K562 (cell line): ENCODE measurements around the gene FAM234A. TPM values are rescaled to one million over a fixed set of nuclear protein-coding genes. Genes with fewer than 3 reads are reported as not detected.

Experiments used
- ATAC-seq: fragments of 200-7000 bp; cut with Tn5 transposase; 3 replicates; pipeline ENCODE4 v1.9.1; 2020; ENCODE audit warnings: moderate library complexity
- BruUV-seq: library from RNA; stranded (reverse); fragments of 400-500 nt; replicated peaks from 2 replicates; lab custom pipeline; 2021; lab: Mats Ljungman, UMichigan
- CTCF ChIA-PET: fragments of 300-600 bp; formaldehyde crosslinking; extraction: SDS; loops from one replicate; lab custom pipeline; 2021; ENCODE audit warnings: low intra/inter-chr PET ratio; lab: Yijun Ruan, JAX
- POLR2A ChIA-PET: fragments of 300-600, 350-650 bp; sonication (Branson Sonifier 250); formaldehyde crosslinking; extraction: SDS; loops from one replicate; lab custom pipeline; 2021; ENCODE audit warnings: antibody characterized with exemption, inconsistent platforms; lab: Yijun Ruan, JAX
- DNase-seq, 4 experiments: peaks; one replicate each; pipeline versions ENCODE4 v3.0.0 to v3.0.0-alpha.2; 2011 to 2018; ENCODE audit warnings: low spot score in 3 of 4, mixed read lengths in 3 of 4; ENCODE audit errors: extremely low read depth in 1 of 4
- FAIRE-seq: peaks from 2 replicates; lab custom pipeline; 2011; peaks lifted over from hg19 to GRCh38; lab: Jason Lieb, UNC
- H2AFZ ChIP-seq: 2 replicates; pipeline ENCODE4 v1.6.0; 2011; ENCODE audit warnings: low read depth, low read length, control low read depth, inconsistent platforms
- H3K27ac ChIP-seq: fragments of 200-600 bp; 3 replicates; pipeline ENCODE4 v1.8.0; 2011; ENCODE audit warnings: low read depth, mild to moderate bottlenecking, control low read depth, inconsistent platforms, low read length, moderate library complexity, mixed read lengths; ENCODE audit errors: extremely low read depth
- H3K27me3 ChIP-seq, 2 experiments: fragments of 300-600 bp in 1 of 2; 2 replicates in 1 of 2; 3 replicates in 1 of 2; pipeline versions ENCODE4 v1.6.0 to v1.8.0; 2011; ENCODE audit warnings: inconsistent platforms in 2 of 2, low read length in 2 of 2, mild to moderate bottlenecking in 1 of 2, mixed read lengths in 1 of 2, moderate library complexity in 1 of 2; ENCODE audit not compliant: control insufficient read depth in 2 of 2, insufficient read depth in 2 of 2
- H3K36me3 ChIP-seq: fragments of 300-600 bp; 3 replicates; pipeline ENCODE4 v1.8.0; 2011; ENCODE audit warnings: mild to moderate bottlenecking, low read length, inconsistent platforms; ENCODE audit not compliant: control insufficient read depth, insufficient read depth
- H3K4me1 ChIP-seq, 2 experiments: fragments of 200-600 bp in 1 of 2; replicated peaks in 1 of 2; 2 replicates in 1 of 2; 3 replicates in 1 of 2; pipeline versions ENCODE4 v1.5.1 to v1.8.0; 2011; ENCODE audit warnings: inconsistent platforms in 2 of 2, low read length in 2 of 2, mild to moderate bottlenecking in 1 of 2, mixed read lengths in 1 of 2, moderate library complexity in 1 of 2; ENCODE audit not compliant: control insufficient read depth in 2 of 2, insufficient read depth in 2 of 2
- H3K4me2 ChIP-seq: 2 replicates; pipeline ENCODE4 v1.6.1; 2011; ENCODE audit warnings: low read length, control low read depth, inconsistent platforms, mixed read lengths; ENCODE audit not compliant: insufficient read depth
- H3K4me3 ChIP-seq: fragments of 200-600 bp; sonication (generic), shearing (Covaris generic); 2 replicates; pipeline ENCODE4 v1.5.1; 2016; ENCODE audit warnings: control low read depth, inconsistent platforms
- H3K79me2 ChIP-seq: fragments of 200-600 bp; 3 replicates; pipeline ENCODE4 v1.8.0; 2011; ENCODE audit warnings: low read length, inconsistent platforms; ENCODE audit not compliant: control insufficient read depth, insufficient read depth
- H3K9ac ChIP-seq, 2 experiments: 2 replicates each; pipeline versions ENCODE4 v1.6.0 to v1.6.1; 2011; ENCODE audit warnings: low read depth in 2 of 2, low read length in 2 of 2, control low read depth in 1 of 2, inconsistent platforms in 1 of 2, mild to moderate bottlenecking in 1 of 2, mixed read lengths in 1 of 2; ENCODE audit not compliant: insufficient read depth in 1 of 2
- H3K9me1 ChIP-seq: one replicate; pipeline ENCODE4 v1.6.0; 2011; ENCODE audit warnings: inconsistent platforms, mild to moderate bottlenecking, low read length, moderate library complexity; ENCODE audit not compliant: control insufficient read depth, insufficient read depth
- H3K9me3 ChIP-seq: replicated peaks from 2 replicates; pipeline ENCODE4 v1.5.1; 2011; ENCODE audit warnings: low read depth, low read length, inconsistent platforms; ENCODE audit not compliant: control insufficient read depth, insufficient read depth
- H4K20me1 ChIP-seq: replicated peaks from 2 replicates; pipeline ENCODE4 v1.6.1; 2011; ENCODE audit warnings: low read length, inconsistent platforms, mixed read lengths; ENCODE audit not compliant: control insufficient read depth, insufficient read depth
- C11orf30 ChIP-seq: fragments of 450-650 bp; IDR thresholded peaks from 2 replicates; pipeline ENCODE4 v1.6.1; 2016; ENCODE audit warnings: low read depth, mild to moderate bottlenecking
- CBFB ChIP-seq: sonication (generic); formaldehyde crosslinking; IDR thresholded peaks from 2 replicates; pipeline ENCODE4 v1.4.0; 2020; ENCODE audit warnings: mild to moderate bottlenecking, missing genetic modification reagents
- HDAC6 ChIP-seq: IDR thresholded peaks from 2 replicates; pipeline ENCODE4 v1.6.1; 2012; ENCODE audit warnings: low read depth, mild to moderate bottlenecking, control low read depth, inconsistent platforms, low read length, moderate library complexity
- KAT7 ChIP-seq: sonication (generic); formaldehyde crosslinking; IDR thresholded peaks from 2 replicates; pipeline ENCODE4 v1.8.0; 2022; ENCODE audit warnings: missing genetic modification reagents, mild to moderate bottlenecking, borderline replicate concordance
- MAFF ChIP-seq: IDR thresholded peaks from 2 replicates; pipeline ENCODE4 v1.6.1; 2012; ENCODE audit warnings: low read length, improper control_type of control experiment
- MAFG ChIP-seq: fragments of 450-650 bp; conservative IDR thresholded peaks from 2 replicates; pipeline ENCODE4 v1.6.1; 2016; ENCODE audit warnings: missing genetic modification characterization, missing compliant biosample characterization
- MAFK ChIP-seq: IDR thresholded peaks from 2 replicates; pipeline ENCODE4 v1.6.1; 2011; ENCODE audit warnings: low read length, improper control_type of control experiment
- MAZ ChIP-seq, 2 experiments: fragments of 450-650 bp in 1 of 2; sonication (generic) in 1 of 2; formaldehyde crosslinking; IDR thresholded peaks in 1 of 2; conservative IDR thresholded peaks in 1 of 2; 2 replicates each; pipeline versions ENCODE4 v1.4.0 to v1.5.0; 2020; ENCODE audit warnings: mild to moderate bottlenecking in 1 of 2, missing genetic modification reagents in 1 of 2
- MCM7 ChIP-seq, 2 experiments: fragments of 450-650 bp; IDR thresholded peaks; 2 replicates each; pipeline ENCODE4 v1.6.1; 2016 to 2018
- NR4A1 ChIP-seq, 2 experiments: fragments of 250-450 bp in 1 of 2; fragments of 450-650 bp in 1 of 2; sonication (Bioruptor Pico) in 1 of 2; IDR thresholded peaks; 2 replicates each; pipeline versions ENCODE4 v1.4.0 to v1.6.1; 2016 to 2020; ENCODE audit warnings: mild to moderate bottlenecking in 2 of 2, missing compliant biosample characterization in 1 of 2, missing genetic modification characterization in 1 of 2, moderate library complexity in 1 of 2
- ZNF316 ChIP-seq: fragments of 450-650 bp; IDR thresholded peaks from 2 replicates; pipeline ENCODE4 v1.6.1; 2016
- WGBS: fragments of 100-300 bp; shearing (Covaris generic); methylation state at CpG from one replicate; pipeline ENCODE4 v1.1.6; 2016; ENCODE audit warnings: low coverage, mixed read lengths; ENCODE audit not compliant: insufficient coverage; ENCODE audit errors: missing lambda C conversion rate; 5-methylcytosine and 5-hydroxymethylcytosine counted together
- in situ Hi-C: fragments of 300-500 bp; cut with MboI; formaldehyde crosslinking; loops from 4 replicates; pipeline ENCODE4 v1.15.0; 2018; ENCODE audit warnings: inconsistent platforms, mixed read lengths
- intact Hi-C: fragments of 100-400 bp; cut with micrococcal nuclease; formaldehyde crosslinking; loops from 2 replicates; pipeline ENCODE4 v1.14.2; 2022
- polyA plus RNA-seq, 8 experiments: library from polyadenylated mRNA; depleted of rRNA in 4 of 8; stranded (reverse) in 5 of 8; unstranded in 3 of 8; fragments of >200 nt; fragmentation: Nextera tagmentation in 2 of 8; fragmentation: Illumina TruSeq in 1 of 8; extraction: Ambion mirVana in 2 of 8; extraction: Trizol in 1 of 8; gene quantifications; 2 replicates each; pipeline versions ENCODE4 v1.2.1 to v1.2.3, GENCODE V29; 2011 to 2014; ENCODE audit warnings: inconsistent platforms in 1 of 8, missing spikeins in 1 of 8
- total RNA-seq, 7 experiments: library from RNA; depleted of rRNA in 6 of 7; stranded (reverse); fragments of >200 nt in 6 of 7; fragmentation: Illumina TruSeq in 2 of 7; extraction: Trizol in 2 of 7; gene quantifications; 2 replicates each; pipeline versions ENCODE4 v1.2.1 to v1.2.3, GENCODE V29; 2011 to 2021; ENCODE audit warnings: low replicate concordance in 1 of 7
- TF ChIP-seq, protein P1 (sequence below): IDR thresholded peaks from 2 replicates; pipeline ENCODE4 v1.6.1; 2012; ENCODE audit warnings: low read depth, low read length, improper control_type of control experiment, borderline replicate concordance

The FAM234A gene
- total and polyA plus RNA-seq, 9 of the 15 experiments (the other 6 are each of a cell fraction or from before 2014, with no cell fraction given), result 1.0 to 47.9 (median 15.0) TPM

DNA sequence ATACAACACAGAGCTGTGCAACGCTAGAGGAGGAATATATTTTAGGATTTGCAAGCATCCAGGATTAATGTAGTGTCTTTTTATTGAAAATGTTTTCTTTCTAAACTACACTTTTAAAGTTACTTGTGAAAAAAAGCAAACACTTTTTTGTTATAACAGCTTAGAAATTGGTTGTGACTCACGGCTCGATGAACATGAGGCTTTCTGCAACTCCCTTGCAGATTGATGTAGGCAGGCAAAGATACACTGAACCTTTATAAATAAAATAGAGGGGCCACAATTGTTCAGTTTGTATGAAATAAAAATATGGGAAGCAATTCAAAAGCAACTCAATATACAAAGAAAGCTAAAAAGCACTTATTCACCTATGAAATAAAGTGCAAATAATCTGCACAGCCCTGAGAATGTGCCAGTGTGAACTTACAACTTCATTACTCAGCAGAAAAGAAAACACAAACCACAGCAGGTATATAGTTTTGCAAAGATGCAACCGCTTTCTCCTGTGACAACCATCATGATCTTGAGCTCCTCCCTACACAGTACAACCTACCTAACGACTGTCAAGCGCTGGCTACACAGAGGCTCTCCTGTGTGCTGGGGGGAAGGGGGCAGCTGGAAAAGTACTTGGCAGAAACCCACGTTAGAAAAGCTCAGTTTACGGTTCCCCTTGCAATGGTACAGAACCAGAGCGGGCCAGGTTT lies 6.3 kb upstream of the FAM234A start:
- Histone ChIP-seq H3K9ac (peak overlapping the region; percentile 88 to 98), H3K4me1 (peaks cover 6 to 18% of the 10 kb centered on the region in 2 experiments; a peak in 4 of 5 replicates), H3K9me3 (no peaks in the 10 kb centered on the region), H3K27me3 (no peaks in the 10 kb centered on the region), H3K27ac (peak overlapping the region; percentile 92), H3K4me3 (peak overlapping the region; percentile 79), H4K20me1 (peaks cover 8% of the 10 kb centered on the region; the same call in 1 of the 2 replicates), H3K9me1 (no peaks in the 10 kb centered on the region), H3K79me2 (peaks cover 50% of the 10 kb centered on the region), H3K36me3 (peaks cover 43% of the 10 kb centered on the region), H2AFZ (peak overlapping the region; percentile 97; the same call in 1 of the 2 replicates), H3K4me2 (peak overlapping the region; percentile 93)
- peak; percentile 32 for FAIRE-seq
- intact Hi-C loops (no loop called here), in situ Hi-C loops (no loop called here)
- TSS peak; percentile 54 for BruUV-seq
- POLR2A ChIA-PET, result interaction anchor here (0.7 to 2.4 kb wide), 10 partner anchors 9 to 134 kb away, joined by 3 to 9 read pairs (median 4); partner anchors contain the start of gene AXIN1
- CTCF ChIA-PET, result no interaction called here
- peak in 2 of 4 experiments; percentile 30 to 45 for DNase-seq
- peak; percentile 51 for ATAC-seq
- TF ChIP-seq MCM7 (IDR thresholded peaks at IDR 0.05), result no peak
- no peak for TF ChIP-seq MAZ (CRISPR knock-in tag; conservative IDR thresholded peaks at IDR 0.05 in 1 of 2, IDR thresholded peaks at IDR 0.05 in 1 of 2)
- peak; percentile 82 for TF ChIP-seq MAFF
- peak; percentile 73 for TF ChIP-seq MAFK
- TF ChIP-seq C11orf30, result peak; percentile 91
- TF ChIP-seq KAT7 (CRISPR knock-in tag), result 0 out of 2 replicates have a peak, but pooled peaks have one; percentile 1
- peak; percentile 88 for TF ChIP-seq MAFG (tag)
- TF ChIP-seq, protein P1, sequence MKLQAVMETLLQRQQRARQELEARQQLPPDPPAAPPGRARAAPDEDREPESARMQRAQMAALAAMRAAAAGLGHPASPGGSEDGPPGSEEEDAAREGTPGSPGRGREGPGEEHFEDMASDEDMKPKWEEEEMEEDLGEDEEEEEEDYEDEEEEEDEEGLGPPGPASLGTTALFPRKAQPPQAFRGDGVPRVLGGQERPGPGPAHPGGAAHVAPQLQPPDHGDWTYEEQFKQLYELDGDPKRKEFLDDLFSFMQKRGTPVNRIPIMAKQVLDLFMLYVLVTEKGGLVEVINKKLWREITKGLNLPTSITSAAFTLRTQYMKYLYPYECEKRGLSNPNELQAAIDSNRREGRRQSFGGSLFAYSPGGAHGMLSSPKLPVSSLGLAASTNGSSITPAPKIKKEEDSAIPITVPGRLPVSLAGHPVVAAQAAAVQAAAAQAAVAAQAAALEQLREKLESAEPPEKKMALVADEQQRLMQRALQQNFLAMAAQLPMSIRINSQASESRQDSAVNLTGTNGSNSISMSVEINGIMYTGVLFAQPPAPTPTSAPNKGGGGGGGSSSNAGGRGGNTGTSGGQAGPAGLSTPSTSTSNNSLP, result no peak
- TF ChIP-seq HDAC6, result no peak
- peak; percentile 96 for TF ChIP-seq ZNF316
- TF ChIP-seq CBFB (CRISPR knock-in tag), result 0 out of 2 replicates have a peak, but pooled peaks have one; percentile 3
- no peak for TF ChIP-seq NR4A1 (CRISPR knock-in tag; IDR thresholded peaks at IDR 0.05)
- no peak for TF ChIP-seq NR4A1 (tag; IDR thresholded peaks at IDR 0.05)
- WGBS, result 15% methylated on average over 7 of the region's 9 CpGs
